Measurements from ENCODE around the gene SORT1. TPM values are rescaled to one million over a fixed set of nuclear protein-coding genes. Genes with fewer than 3 reads are reported as not detected.

The SORT1 gene
- total and polyA plus RNA-seq, 2 of the 8 experiments (the other 6 are each of a cell fraction or from before 2014, with no cell fraction given), result 18.7 to 69.6 TPM

- H2BK15ac ChIP-seq (ENCODE audit: low read length), result no peak overlapping the region
- H3K9ac ChIP-seq (replicated peaks in 1 of 4; ENCODE audit: extremely low read depth in 1 of 4, low read depth in 3 of 4, low read length in 3 of 4), result no peak overlapping the region
- H3K56ac ChIP-seq (replicated peaks; ENCODE audit: insufficient read length, low read depth, low read length), result no peak overlapping the region
- no peak for DNase-seq (ENCODE audit: low read depth in 1 of 2, low spot score in 2 of 2)
- no peak overlapping the region for H3K14ac ChIP-seq (ENCODE audit: insufficient read length)
- H4K5ac ChIP-seq (ENCODE audit: insufficient read length, low read depth, low read length), result no peak overlapping the region
- no peaks in the 10 kb centered on the region for H3K79me1 ChIP-seq (ENCODE audit: low read depth, low read length)
- H3K4me3 ChIP-seq (ENCODE audit: extremely low read depth in 1 of 4, insufficient read depth in 2 of 4, low read depth in 3 of 4, low read length in 4 of 4), result no peak overlapping the region
- H2BK20ac ChIP-seq (ENCODE audit: low read length), result no peak overlapping the region
- no peak overlapping the region for H2BK5ac ChIP-seq (ENCODE audit: low read depth, low read length)
- 89% methylated on average over 13 of the region's 13 CpGs; no CpG with 5 or more reads in 1 of the 2 experiments for WGBS, 2 experiments (ENCODE audit: extremely low coverage in 1 of 2, insufficient coverage in 1 of 2, insufficient read length in 1 of 2, insufficient replicate concordance in 2 of 2, low coverage in 1 of 2, low lambda C conversion rate in 2 of 2, missing lambda C conversion rate in 1 of 2)
- H3K18ac ChIP-seq (ENCODE audit: extremely low read depth, low read length), result no peak overlapping the region
- H2BK12ac ChIP-seq (ENCODE audit: low read depth, low read length), result no peak overlapping the region
- FAIRE-seq, result no peak
- H3K23ac ChIP-seq (ENCODE audit: insufficient read length), result no peak overlapping the region
- H4K91ac ChIP-seq (replicated peaks; ENCODE audit: insufficient read length, low read length), result no peak overlapping the region
- peaks cover 4 to 18% (median 12%) of the 10 kb centered on the region in 4 experiments; a peak in 4 of 8 replicates for H3K36me3 ChIP-seq (ENCODE audit: control insufficient read depth in 2 of 4, insufficient read depth in 4 of 4, low read length in 3 of 4)
- ChIA-PET POLR2A (ENCODE audit: partially characterized antibody) (no interaction called here), CTCF (ENCODE audit: partially characterized antibody) (interaction anchor here (1.1 to 1.9 kb wide), 6 partner anchors 8 to 260 kb away, joined by 3 to 7 read pairs (median 4); no protein-coding TSS in a partner anchor)
- no peak overlapping the region for H3K4ac ChIP-seq (replicated peaks; ENCODE audit: insufficient read length, low read depth, low read length)
- no peak overlapping the region for H4K8ac ChIP-seq (ENCODE audit: extremely low read depth, insufficient read depth, low read length)
- H3K23me2 ChIP-seq (ENCODE audit: low read depth, low read length), result no peaks in the 10 kb centered on the region
- H2BK120ac ChIP-seq (replicated peaks; ENCODE audit: low read depth, low read length), result no peak overlapping the region
- H4K20me1 ChIP-seq (replicated peaks in 1 of 2; ENCODE audit: control insufficient read depth in 1 of 2, insufficient read depth in 2 of 2, low read length in 2 of 2), result peaks cover 0 to 7% of the 10 kb centered on the region in 2 experiments
- H3K4me2 ChIP-seq (ENCODE audit: insufficient read depth in 1 of 2, low read depth in 2 of 2, low read length in 2 of 2), result no peak overlapping the region
- no peak overlapping the region for H3K27ac ChIP-seq (ENCODE audit: low read depth, low read length)
- H3K4me1 ChIP-seq (replicated peaks in 1 of 4; ENCODE audit: control insufficient read depth in 3 of 4, insufficient read depth in 4 of 4, low read length in 3 of 4), result peaks cover 0 to 5% (median 1%) of the 10 kb centered on the region in 4 experiments; a peak in 4 of 7 replicates
- H2AFZ ChIP-seq (ENCODE audit: low read length), result no peak overlapping the region
- no peaks in the 10 kb centered on the region for H3K79me2 ChIP-seq (ENCODE audit: control insufficient read depth in 1 of 2, insufficient read depth in 2 of 2, low read length in 2 of 2)
- H3K9me3 ChIP-seq (ENCODE audit: insufficient read depth in 2 of 2, low read depth in 1 of 2, low read length in 1 of 2), result no peaks in the 10 kb centered on the region
- H2AK5ac ChIP-seq (ENCODE audit: low read depth, low read length), result no peak overlapping the region
- no peaks in the 10 kb centered on the region for H3K27me3 ChIP-seq (replicated peaks in 1 of 4; ENCODE audit: control insufficient read depth in 3 of 4, extremely low read depth in 1 of 4, insufficient read depth in 3 of 4, low read length in 3 of 4)
- no peak for TF ChIP-seq GABPA (IDR thresholded peaks at IDR 0.05; ENCODE audit: borderline replicate concordance, insufficient read depth, low read length)
- no peak for TF ChIP-seq CHD2 (IDR thresholded peaks at IDR 0.05; ENCODE audit: low read length)
- TF ChIP-seq BCL11A (IDR thresholded peaks at IDR 0.05; ENCODE audit: low read depth in 2 of 2, low read length in 2 of 2), result no peak
- TF ChIP-seq CTCF (IDR thresholded peaks at IDR 0.05; ENCODE audit: control extremely low read depth in 1 of 3, insufficient read depth in 1 of 3, low read depth in 1 of 3, low read length in 3 of 3), result no peak
- TF ChIP-seq JUN (IDR thresholded peaks at IDR 0.05; ENCODE audit: low read depth, low read length), result no peak
- no peak for TF ChIP-seq HDAC6 (IDR thresholded peaks at IDR 0.05; ENCODE audit: low read depth, low read length)
- TF ChIP-seq RAD21 (IDR thresholded peaks at IDR 0.05 in 1 of 2, conservative IDR thresholded peaks at IDR 0.05 in 1 of 2; ENCODE audit: low read depth in 2 of 2, low read length in 2 of 2), result no peak
- no peak for TF ChIP-seq MAFK (IDR thresholded peaks at IDR 0.05; ENCODE audit: low read depth, low read length)
- no peak for TF ChIP-seq NANOG (IDR thresholded peaks at IDR 0.05; ENCODE audit: insufficient read depth, low read depth, low read length, poor library complexity, severe bottlenecking)
These were observed 125.5 kb downstream of the SORT1 start for GRCh38 chr1:109272021-109272799.
